Myocyte (in vitro differentiated cells): ENCODE data around the gene VTI1A. TPM values are rescaled to one million over a fixed set of nuclear protein-coding genes. Genes with fewer than 3 reads are reported as not detected.
A peak's percentile ranks its signal among the peaks of the same experiment; 100 is the strongest.

ENCODE experiments used
- DNase-seq: peaks from one replicate; pipeline ENCODE4 v3.0.0-alpha.2; 2012; ENCODE audit warnings: low read depth
- total RNA-seq: library from RNA; depleted of rRNA; stranded (reverse); fragments of >200 nt; gene quantifications from 2 replicates; pipeline ENCODE4 v1.2.3, GENCODE V29; 2014

The VTI1A gene
- total RNA-seq, 1 donor from 2014 or later, result 35.3 TPM

DNA sequence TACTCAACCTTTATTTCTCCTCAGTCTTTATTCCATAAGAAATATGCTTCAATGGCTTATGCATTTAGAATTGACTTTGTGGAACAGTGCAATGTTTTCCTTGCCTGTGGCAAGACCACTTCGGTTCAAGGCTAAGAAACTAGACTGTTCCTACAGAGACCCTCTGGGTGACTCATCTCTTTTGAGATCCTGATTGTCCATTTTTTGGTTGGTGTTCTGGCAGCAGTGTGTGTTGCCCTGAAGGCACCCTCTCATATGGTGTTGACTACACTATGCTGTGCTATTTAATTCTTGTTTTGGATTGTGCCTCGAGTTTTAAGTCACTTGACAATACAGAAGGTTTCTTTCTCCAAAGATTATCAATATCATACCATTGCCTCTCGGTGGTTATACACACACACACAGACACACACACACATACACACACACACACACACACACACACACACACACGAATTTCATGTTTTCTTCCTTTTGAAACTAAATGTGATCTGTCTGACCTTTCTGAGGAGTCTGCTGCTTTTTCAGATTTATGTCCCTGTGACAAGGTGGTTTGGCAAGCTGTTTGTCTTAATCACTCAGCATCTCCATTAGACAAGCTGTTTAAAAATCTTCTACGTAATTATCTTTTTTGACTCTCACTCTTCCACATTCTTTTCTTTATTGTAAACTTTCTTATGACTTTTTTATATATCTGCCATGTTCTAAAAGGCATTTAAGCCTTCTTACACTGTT lies 187.2 kb downstream of the VTI1A start:
- peak; percentile 4 for DNase-seq

DNA sequence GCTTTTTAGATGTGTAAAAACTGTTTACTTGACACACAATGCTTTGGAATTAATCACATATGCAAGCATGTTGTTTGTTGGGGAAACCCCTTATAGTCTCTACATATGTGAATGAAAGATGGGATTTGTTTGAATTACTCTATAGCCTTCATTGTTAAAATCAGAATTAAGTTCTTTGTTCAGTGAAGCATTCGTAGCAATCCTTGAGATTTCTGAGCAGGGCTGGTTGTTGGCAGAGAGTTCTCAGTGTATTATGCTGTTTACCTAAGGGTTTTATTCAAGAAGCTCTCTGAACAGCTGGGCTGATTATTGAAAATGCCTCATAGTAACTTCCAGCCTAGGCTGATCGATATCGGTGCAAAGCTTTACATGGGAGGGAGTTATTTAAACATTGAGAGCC lies 190.9 kb downstream of the VTI1A start:
- DNase-seq, result no peak

DNA sequence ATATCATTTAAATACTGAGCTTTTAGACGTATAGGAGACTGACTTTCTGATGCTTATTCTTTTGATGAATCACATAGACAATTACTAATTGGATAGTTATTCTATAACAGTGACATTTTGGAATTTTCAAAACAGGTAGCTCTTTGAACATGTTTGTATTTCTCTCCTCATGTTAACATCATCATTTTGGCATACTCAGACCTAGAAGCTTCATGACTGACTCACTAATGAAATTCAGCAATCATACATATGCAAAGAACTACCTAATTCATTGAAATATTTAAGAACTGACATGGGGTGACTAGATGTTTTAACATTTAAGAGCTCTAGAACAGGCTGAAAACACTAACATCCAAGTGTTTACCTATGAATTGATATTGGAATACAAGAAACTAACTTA lies 192.3 kb downstream of the VTI1A start:
- DNase-seq, result no peak

DNA sequence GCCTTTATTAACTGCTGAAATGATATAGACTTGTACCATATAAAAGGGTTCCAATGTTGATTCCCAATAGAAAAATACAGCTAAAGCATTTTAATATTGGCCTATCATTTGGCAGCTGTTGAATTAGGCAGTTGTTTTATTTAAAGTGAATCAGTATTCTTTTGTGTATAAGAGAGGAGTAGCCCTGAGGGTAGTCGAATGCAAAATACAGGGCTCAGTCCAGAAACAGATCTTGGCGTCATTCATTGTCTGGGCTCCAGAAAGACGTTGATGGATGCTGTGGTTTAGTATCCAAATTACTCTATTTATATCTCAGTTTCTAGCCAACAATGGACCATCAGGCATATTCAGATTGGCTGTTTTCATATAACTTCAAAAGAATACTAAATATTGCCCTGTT lies 193.6 kb downstream of the VTI1A start:
- DNase-seq, result no peak

DNA sequence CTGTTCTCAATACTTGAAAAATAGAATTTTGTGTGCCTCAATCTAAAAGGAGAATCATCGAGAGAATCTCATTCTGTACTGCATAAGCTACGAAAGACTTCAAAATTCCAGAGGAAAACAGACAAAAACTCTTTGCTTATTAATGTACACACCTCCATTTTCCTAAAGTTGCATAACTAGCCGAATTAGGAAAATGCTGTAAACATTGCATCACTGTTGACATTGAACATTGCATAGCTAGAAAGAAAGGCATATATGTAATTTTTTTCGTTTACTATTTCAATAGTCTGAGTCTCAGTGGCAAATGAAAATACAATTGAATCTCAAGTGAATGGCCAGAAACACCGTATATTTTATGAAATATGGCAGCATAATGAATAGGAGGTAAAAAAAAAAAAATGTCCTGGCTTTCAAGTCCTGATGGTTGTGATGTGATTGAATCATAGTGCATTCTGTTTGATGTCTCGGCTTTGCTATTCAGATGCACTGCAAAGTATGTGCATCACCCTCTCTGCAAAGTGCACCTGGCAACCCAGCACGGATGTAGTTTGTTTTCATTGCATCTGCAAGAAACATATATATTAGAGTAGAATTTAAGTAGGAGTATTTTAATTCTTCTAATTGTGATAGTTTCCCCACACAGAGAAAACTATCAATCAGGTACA lies 196.7 kb downstream of the VTI1A start:
- no peak for DNase-seq

DNA sequence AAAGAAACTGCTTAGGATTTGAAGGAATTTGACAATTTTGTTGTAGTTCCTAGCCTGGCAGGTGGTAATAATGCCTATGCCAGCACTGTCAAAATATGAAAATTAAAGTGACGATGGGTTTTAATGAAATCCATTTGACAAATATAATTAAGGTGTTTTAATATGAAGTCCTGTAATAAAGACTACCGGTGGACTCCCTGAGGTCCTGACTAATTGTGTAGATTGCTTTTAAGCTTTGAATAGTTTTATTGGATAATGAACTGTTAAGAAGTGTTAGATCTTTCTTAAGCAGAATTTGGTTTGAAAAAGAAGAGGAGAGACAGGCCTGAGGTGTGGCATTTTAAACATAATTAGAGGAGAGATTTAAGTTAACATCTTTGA lies 197.2 kb downstream of the VTI1A start:
- no peak for DNase-seq

DNA sequence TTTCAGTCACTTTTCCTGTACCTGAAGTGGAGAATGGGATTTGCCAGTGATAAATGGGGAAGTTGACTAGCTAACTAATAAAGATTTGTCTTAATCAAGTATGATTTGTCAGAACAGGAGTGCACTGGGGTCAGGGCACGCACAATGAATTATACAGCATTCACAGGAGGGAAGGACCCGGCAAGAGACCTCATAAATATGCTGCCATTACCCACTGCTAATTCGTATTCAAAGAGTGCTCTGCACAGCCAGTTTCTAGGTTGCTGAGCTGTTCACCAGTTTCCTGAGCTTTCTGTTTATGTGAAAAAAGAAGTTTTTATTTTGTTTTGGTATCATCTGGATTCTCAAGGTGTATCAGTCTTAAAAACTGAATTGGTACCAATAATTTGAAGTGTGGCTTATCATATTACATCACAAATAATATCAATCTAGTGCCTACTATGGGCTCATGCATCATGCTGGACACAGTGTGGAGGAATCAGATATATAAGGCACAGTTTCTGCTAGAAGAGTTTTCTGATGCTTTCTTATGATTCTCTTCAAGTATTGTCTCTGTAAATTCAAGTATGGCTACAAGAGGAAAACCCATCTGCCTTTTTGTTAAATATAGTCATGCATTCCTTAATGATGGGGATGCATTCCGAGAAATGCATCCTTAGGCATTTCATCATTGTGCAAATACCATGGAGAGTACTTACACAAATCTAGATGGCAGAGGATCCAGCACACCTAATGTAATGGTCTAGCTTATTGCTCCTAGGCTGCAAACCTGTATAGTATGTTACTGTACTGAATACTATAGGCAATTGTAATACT lies 202.2 kb downstream of the VTI1A start:
- DNase-seq, result no peak

DNA sequence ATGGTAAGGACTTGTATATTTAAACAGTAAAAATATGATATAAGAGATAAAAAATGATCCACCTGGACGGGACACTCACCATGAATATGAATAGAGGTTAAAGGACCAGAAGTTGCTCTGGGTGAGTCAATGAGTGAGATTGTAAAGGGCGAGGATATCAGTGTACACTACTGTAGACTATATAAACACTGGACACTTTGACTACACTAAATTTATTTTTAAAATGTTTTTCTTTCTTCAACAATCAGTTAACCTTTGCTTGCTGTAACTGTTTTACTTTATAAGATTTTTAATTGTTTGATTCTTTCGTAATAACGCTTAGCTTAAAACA lies 202.8 kb downstream of the VTI1A start:
- no peak for DNase-seq

DNA sequence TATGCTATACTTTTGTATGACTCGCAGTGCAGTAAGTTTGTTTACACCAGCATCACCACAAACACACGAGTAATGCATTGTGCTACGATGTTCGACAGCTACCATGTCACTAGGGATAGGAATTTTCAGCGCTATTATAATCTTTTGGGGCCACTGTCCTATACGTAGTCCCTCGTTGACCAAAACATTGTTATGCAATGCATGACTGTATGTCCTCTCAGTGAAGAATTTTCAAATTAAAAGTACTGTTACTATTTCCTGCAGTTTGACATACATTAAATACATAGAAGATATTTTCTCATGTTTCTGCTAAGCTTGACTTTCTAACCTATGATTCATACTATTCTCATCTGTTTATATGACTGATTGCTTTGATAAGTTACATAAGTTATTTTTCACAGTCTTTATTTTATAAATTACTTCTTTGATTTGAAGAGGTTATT lies 203.6 kb downstream of the VTI1A start:
- no peak for DNase-seq

DNA sequence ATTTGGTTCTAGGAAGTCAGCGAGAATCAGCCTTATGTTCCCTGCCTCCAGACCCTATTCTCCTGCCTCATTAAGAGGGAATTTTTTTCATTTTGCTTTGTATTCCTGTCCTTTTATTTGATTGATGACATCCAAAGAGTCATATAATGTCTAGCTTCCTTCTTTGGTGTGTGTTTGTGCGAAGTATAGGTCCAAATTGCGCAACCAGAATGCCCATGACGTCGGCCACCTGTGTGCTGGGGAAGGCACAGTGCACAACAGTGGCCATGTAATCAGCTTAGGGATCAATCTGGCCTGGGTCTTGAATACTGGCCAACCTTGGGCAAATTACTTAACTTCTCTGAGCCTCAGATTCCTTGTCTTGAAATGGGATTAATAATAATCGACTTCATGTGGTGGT lies 206.2 kb downstream of the VTI1A start:
- DNase-seq, result no peak

DNA sequence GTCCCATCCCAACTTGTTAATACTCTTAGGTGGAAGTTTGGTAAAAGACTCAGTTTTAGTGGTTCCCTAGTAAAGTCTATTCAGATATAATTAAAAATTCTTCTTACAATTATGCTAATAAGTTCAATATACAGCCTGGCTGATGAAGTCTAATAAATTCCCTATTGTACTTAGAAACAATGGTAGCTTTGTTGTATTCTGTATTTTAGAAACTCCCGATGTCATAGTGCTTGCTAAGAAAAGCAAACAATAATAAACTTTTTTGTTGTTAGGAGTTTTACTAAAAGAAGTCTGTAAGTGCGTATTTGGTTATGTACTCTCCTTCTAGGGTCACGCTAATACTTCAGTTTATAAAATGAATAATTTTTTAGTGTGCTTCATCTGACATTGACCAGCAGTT lies 206.8 kb downstream of the VTI1A start:
- DNase-seq, result no peak

DNA sequence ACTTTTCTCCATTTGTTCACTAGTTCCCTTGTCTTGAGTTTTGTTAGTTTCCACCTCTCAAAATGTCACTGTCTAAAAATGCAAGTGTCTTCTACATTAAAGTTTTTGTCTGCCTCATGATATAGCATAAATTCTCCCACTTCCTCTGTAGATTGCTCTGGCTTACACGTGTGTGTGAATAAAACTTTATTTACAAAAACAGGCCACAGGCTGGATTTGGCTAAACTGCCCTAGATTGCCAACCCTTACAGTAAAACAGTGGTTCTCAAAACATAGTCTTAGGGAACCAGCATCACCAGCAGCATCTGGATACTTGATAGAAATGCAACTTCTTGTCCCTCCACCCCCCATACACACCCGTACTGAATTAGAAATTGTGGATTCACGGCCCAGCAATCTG lies 207.8 kb downstream of the VTI1A start:
- no peak for DNase-seq

DNA sequence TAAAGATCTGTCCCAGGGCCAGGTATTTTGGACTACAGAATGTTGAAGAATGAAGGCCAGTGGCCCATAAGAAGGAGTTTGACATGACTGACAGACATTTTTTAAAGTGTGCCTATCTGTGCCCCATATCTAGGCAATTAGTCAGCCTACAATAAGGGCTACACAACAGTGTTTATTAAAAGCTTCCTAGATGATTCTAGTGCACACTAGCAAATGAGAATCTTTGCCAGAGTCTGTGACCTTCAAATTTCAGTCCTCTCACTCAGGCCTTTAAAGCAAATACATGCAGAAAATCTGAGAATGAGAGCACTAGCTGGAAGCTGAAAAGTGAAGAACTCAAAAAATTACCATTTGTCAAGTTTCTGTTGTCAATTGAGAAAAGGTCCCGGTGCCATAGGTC lies 208.7 kb downstream of the VTI1A start:
- DNase-seq, result no peak

DNA sequence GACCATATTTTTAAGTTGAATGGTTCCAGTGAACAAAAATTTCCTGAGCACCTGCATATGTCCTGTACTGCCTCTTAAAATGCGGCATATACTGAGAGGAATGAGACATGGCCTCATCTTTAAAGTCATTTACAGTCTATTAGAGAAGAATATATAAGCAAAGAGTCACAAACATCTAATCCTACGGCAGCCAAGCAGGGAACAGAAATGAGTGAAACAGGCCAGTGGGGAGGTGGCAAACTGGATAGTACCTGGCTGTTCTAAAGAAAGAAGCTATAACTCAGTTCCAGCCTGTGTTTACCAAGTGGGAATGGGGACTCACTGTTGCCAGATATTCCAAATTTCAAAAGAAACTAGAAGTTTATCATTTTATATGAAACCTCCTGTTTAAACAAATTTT lies 211.4 kb downstream of the VTI1A start:
- DNase-seq, result no peak

DNA sequence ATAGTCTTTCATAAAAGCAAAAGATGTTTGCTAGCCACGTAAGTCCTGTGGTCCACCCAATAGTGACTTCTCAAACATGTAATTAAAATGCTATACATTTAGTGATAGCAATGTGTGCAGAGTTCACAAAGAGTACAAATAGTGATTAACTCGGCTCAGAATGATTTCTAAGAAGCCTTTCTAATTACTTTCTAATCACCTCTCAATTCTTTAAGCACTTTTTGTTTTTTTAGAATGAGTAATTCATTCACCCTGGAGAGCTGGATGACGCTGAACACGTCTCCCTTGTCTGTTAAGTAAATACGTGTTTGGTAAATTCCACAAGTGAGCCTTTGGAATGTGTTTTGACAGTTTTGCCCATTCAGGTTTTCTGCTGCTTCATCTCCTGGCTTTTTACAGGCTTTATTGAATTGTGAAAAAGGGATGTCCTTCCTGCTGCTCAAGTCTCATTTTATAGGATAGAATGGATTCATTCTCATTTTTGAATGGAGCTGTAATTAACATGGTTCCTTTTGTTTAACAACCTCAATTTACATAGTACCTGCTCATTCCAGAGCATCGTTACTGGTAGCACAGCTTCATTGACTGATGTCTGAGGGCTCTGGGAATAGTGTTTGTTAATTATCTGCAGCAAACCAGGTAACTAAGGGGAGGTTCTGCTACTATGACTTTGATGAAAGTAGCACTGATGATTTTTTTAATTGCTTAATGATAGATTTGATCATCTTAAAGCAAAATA lies 212.1 kb downstream of the VTI1A start:
- DNase-seq, result peak; percentile 6

DNA sequence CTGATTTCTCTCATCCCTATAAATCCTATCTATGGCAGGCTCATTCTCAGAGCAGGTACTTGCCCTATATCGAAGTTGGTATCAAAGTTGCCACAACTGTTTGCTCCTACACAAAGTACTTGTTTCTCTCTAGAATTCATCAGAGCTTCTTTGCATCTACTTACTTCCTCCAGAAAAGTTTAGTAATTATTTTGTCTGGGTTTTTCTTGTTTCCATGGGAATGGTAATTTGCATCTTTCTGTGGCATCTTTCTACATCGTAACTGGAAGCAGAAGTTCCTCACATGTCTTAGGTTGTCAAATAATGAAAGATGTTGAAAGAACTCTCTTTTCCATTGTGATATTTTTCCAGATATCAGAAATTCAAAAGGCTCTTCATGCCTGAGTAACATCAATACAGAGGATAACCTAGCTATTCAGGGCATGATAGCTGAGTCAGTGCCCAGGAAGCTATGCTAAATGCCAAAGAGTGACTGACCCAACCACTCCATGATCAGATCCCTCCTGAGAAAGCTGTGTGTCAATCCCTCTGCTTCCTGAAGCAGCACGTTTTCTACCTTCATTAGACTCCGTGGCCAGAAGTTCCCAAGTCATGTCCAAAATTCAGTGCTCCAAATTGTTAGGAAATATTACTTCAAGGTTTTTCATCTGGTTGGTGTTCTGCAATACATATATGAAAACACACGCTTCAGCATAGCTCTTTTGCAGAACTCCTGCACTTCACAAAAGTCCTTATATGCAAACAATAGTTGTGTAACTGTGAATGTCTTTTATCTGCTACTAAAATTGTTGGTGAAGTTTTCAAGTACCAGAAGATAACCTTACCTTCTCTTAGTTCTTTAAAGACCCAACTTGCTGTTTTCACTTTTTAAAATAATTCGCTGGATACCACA lies 216.5 kb downstream of the VTI1A start:
- DNase-seq, result peak; percentile 59

DNA sequence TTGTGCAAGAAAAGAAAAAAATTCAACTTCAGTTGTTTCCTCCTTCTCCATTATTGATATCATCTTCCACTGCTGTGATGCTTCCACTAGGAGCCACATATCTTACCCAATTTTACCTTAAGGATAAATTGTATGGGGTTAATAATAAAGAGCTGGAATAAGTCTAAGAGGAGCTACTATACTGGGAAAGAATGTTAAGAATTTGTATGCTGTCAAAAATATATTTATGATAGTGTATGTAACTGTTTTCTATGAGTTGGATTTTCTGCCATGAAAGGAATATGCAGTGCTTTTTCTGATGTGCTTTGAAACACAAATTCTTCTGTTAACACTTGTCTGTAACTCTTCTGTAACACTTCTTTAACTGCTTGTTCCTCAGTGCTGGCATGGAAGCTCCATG lies 219.1 kb downstream of the VTI1A start:
- DNase-seq, result no peak

DNA sequence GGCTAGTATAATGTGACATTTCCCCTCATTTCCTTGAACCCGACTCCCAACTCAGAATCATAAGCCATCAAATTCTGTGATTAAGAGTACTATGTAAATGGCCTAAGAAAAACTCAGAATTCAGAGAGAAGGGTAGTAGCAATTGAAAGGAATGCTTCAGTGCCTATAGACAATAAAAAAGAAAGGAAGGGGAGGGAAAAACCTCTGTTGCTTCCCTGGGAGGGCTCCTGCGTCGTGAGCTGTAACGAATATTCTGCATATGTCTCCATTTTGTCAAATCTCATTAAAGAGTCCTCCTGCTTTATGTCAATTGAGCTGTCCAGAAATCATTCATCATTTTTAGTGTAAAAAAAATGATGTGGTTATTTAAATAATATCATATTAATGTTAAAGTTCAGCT lies 223.0 kb downstream of the VTI1A start:
- DNase-seq, result no peak

DNA sequence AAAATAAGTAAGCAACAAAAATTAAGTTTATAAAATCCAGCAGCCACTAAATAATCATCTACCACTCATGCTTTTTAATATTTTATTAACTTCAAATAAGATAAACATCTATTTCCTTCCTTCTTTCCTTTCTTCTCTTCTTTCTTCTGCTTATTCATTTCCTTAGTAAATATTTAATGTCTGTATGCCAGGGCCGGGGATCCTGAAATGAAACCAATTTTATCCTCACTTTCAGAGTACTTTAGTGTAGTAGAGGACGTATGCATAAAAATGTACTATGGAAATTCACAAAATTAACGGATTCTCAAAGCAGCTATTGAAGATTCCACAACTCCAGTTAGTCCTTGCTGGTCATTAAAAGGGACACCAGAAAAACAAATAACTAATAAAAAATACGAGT lies 224.7 kb downstream of the VTI1A start:
- no peak for DNase-seq

DNA sequence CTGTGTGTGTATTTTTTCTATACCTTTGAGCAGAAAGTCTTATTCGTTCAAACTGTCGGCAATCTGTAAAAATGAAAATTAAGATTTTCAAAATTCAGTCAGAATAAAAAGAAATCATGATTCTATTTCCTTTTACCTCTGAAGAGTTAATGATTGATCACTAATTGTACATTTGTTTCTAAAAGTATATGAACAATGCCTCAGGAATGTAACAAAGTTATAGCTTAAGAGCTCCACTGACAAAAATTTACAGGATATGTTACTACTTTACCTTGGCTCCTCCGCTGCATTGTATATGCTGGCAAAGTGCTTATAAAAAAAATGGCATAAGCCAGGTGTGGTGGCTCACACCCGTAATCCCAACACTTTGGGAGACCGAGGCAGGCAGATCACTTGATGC lies 225.7 kb downstream of the VTI1A start:
- no peak for DNase-seq
